ENCODE data around the gene PFKM. TPM values are rescaled to one million over a fixed set of nuclear protein-coding genes. Genes with fewer than 3 reads are reported as not detected.

Gene PFKM
- total and polyA plus RNA-seq, 9 of the 15 experiments (the other 6 are each of a cell fraction or from before 2014, with no cell fraction given): 16.5 to 39.9 (median 31.7) TPM

DNA sequence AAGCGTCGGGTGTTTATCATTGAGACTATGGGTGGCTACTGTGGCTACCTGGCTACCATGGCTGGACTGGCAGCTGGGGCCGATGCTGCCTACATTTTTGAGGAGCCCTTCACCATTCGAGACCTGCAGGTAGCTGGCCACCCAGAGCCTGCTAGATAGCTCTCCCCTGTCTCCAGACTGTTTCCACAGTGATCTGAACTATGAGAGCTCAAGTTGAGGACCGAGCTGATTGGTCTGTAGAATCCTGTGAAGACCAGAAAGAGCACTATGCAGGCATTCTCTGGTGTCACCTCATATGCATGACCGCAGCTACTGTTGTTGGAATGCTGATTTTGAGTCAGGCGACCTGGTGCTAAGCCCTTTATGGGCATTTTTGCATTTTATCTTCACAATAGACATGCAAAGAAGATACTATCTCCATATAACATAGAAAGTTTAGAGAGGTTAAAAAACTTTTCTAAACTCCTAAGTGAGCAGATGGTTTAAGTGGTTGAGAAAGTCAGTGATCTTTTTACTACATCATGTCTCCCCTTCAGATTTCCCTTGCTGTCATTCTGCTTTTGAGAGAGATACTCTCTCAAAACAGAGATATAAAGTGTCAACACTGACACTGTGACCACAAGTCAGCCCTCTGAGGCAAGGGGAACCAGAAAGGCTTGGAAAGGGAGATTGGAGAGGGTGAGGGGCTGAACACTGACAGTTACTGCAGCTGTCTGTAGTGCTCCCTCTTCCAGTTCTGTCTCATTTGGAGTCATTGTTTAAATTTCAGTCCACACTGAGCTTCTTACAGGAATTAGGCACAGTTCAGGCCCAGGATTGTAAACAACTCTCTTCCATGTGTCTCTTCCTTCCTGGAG is 23.9 kb downstream of the PFKM start:
- no peak for FAIRE-seq
- 71% methylated on average over 7 of the region's 7 CpGs for WGBS (ENCODE audit: insufficient coverage, low coverage, missing lambda C conversion rate)

DNA sequence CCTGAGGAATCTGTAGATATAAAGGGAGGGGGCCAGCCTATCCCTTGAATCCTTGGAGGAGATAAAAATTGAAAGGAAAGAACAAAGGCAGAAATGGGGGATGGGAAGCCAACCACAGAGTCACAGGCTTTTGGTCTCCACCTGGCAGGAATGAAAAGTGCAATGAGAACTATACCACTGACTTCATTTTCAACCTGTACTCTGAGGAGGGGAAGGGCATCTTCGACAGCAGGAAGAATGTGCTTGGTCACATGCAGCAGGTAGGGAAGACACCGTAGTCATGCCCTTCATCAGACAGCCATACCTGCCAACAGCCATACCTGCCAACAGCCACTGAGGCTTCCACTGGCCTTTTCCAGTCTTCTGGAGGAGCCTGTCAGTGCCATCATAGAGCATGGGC is 24.7 kb downstream of the PFKM start:
- H3K4me2 ChIP-seq (ENCODE audit: insufficient read depth, low read length): no peak overlapping the region
- WGBS (ENCODE audit: insufficient coverage, low coverage, missing lambda C conversion rate): 83% methylated on average over 2 of the region's 2 CpGs
- no TSS peak for BruUV-seq (replicated peaks)
- no peaks in the 10 kb centered on the region for H3K79me2 ChIP-seq (ENCODE audit: control insufficient read depth, insufficient read depth, low read length)
- no peak overlapping the region for H2AFZ ChIP-seq (ENCODE audit: low read depth, low read length)
- FAIRE-seq (no peak), DNase-seq (ENCODE audit: extremely low read depth in 1 of 4, low spot score in 3 of 4) (peak in 1 of 4 experiments; percentile 25), ATAC-seq (no peak)
- H3K9me1 ChIP-seq (ENCODE audit: control insufficient read depth, insufficient read depth, low read length): no peaks in the 10 kb centered on the region
- no peak overlapping the region for H3K9ac ChIP-seq (ENCODE audit: insufficient read depth in 1 of 2, low read depth in 2 of 2, low read length in 2 of 2)
- no peak overlapping the region for H3K27ac ChIP-seq (ENCODE audit: extremely low read depth, low read depth, low read length)
- intact Hi-C loops (cut with micrococcal nuclease): no loop called here
- CTCF ChIA-PET (ENCODE audit: low intra/inter-chr PET ratio): no interaction called here
- H3K27me3 ChIP-seq (ENCODE audit: control insufficient read depth in 2 of 2, insufficient read depth in 2 of 2, low read length in 2 of 2): no peaks in the 10 kb centered on the region
- POLR2A ChIA-PET: interaction anchor here (0.7 kb wide), 1 partner anchor 9 kb away, joined by 4 read pairs; no protein-coding TSS in a partner anchor
- in situ Hi-C loops (cut with MboI): no loop called here
- no peak overlapping the region for H3K4me3 ChIP-seq
- H4K20me1 ChIP-seq (replicated peaks; ENCODE audit: control insufficient read depth, insufficient read depth, low read length): no peaks in the 10 kb centered on the region
- H3K9me3 ChIP-seq (replicated peaks; ENCODE audit: control insufficient read depth, insufficient read depth, low read depth, low read length): no peaks in the 10 kb centered on the region
- H3K36me3 ChIP-seq (ENCODE audit: control insufficient read depth, insufficient read depth, low read length): peaks cover 77% of the 10 kb centered on the region; the same call in 2 of the 3 replicates
- peaks cover 0 to 4% of the 10 kb centered on the region in 2 experiments; a peak in 1 of 5 replicates for H3K4me1 ChIP-seq (replicated peaks in 1 of 2; ENCODE audit: control insufficient read depth in 2 of 2, insufficient read depth in 2 of 2, low read length in 2 of 2)
- TF ChIP-seq NCOR1 (IDR thresholded peaks at IDR 0.05) (no peak), ZNF696 (CRISPR knock-in tag; conservative IDR thresholded peaks at IDR 0.05) (no peak), EGR1 (conservative IDR thresholded peaks at IDR 0.05) (no peak), ZC3H4 (CRISPR knock-in tag; IDR thresholded peaks at IDR 0.05; ENCODE audit: borderline replicate concordance) (no peak), MYC (IDR thresholded peaks at IDR 0.05; ENCODE audit: low read depth, low read length) (no peak), MYC (CRISPR knock-in tag; IDR thresholded peaks at IDR 0.05; ENCODE audit: borderline replicate concordance, low read depth) (no peak), TEAD2 (tag; IDR thresholded peaks at IDR 0.05) (no peak), RFX5 (IDR thresholded peaks at IDR 0.05; ENCODE audit: low read depth, low read length) (no peak), ZNF41 (CRISPR knock-in tag; conservative IDR thresholded peaks at IDR 0.05) (no peak)
- TF ChIP-seq, protein P1, sequence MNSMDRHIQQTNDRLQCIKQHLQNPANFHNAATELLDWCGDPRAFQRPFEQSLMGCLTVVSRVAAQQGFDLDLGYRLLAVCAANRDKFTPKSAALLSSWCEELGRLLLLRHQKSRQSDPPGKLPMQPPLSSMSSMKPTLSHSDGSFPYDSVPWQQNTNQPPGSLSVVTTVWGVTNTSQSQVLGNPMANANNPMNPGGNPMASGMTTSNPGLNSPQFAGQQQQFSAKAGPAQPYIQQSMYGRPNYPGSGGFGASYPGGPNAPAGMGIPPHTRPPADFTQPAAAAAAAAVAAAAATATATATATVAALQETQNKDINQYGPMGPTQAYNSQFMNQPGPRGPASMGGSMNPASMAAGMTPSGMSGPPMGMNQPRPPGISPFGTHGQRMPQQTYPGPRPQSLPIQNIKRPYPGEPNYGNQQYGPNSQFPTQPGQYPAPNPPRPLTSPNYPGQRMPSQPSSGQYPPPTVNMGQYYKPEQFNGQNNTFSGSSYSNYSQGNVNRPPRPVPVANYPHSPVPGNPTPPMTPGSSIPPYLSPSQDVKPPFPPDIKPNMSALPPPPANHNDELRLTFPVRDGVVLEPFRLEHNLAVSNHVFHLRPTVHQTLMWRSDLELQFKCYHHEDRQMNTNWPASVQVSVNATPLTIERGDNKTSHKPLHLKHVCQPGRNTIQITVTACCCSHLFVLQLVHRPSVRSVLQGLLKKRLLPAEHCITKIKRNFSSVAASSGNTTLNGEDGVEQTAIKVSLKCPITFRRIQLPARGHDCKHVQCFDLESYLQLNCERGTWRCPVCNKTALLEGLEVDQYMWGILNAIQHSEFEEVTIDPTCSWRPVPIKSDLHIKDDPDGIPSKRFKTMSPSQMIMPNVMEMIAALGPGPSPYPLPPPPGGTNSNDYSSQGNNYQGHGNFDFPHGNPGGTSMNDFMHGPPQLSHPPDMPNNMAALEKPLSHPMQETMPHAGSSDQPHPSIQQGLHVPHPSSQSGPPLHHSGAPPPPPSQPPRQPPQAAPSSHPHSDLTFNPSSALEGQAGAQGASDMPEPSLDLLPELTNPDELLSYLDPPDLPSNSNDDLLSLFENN (IDR thresholded peaks at IDR 0.05; ENCODE audit: low read depth in 2 of 2, low read length in 2 of 2): no peak

More for the DNA sequence above, 23.9 kb downstream of the PFKM start:
- Histone ChIP-seq H3K79me2 (ENCODE audit: control insufficient read depth, insufficient read depth, low read length) (no peaks in the 10 kb centered on the region), H2AFZ (ENCODE audit: low read depth, low read length) (no peak overlapping the region), H4K20me1 (replicated peaks; ENCODE audit: control insufficient read depth, insufficient read depth, low read length) (no peaks in the 10 kb centered on the region), H3K4me2 (ENCODE audit: insufficient read depth, low read length) (no peak overlapping the region), H3K27ac (ENCODE audit: extremely low read depth, low read depth, low read length) (no peak overlapping the region), H3K36me3 (ENCODE audit: control insufficient read depth, insufficient read depth, low read length) (peaks cover 74% of the 10 kb centered on the region; the same call in 2 of the 3 replicates), H3K27me3 (ENCODE audit: control insufficient read depth in 2 of 2, insufficient read depth in 2 of 2, low read length in 2 of 2) (no peaks in the 10 kb centered on the region), H3K9ac (ENCODE audit: insufficient read depth in 1 of 2, low read depth in 2 of 2, low read length in 2 of 2) (no peak overlapping the region), H3K9me1 (ENCODE audit: control insufficient read depth, insufficient read depth, low read length) (no peaks in the 10 kb centered on the region), H3K4me3 (no peak overlapping the region), H3K4me1 (replicated peaks in 1 of 2; ENCODE audit: control insufficient read depth in 2 of 2, insufficient read depth in 2 of 2, low read length in 2 of 2) (peaks cover 0 to 4% of the 10 kb centered on the region in 2 experiments; a peak in 1 of 5 replicates), H3K9me3 (replicated peaks; ENCODE audit: control insufficient read depth, insufficient read depth, low read depth, low read length) (no peaks in the 10 kb centered on the region)
- intact Hi-C loops (cut with micrococcal nuclease) (no loop called here), in situ Hi-C loops (cut with MboI) (no loop called here)
- ATAC-seq (no peak), DNase-seq (ENCODE audit: extremely low read depth in 1 of 4, low spot score in 3 of 4) (no peak)
- TF ChIP-seq MAFG (tag; conservative IDR thresholded peaks at IDR 0.05) (no peak), KDM1A (IDR thresholded peaks at IDR 0.05) (no peak), NELFE (IDR thresholded peaks at IDR 0.05; ENCODE audit: insufficient read depth, insufficient read length) (no peak), TBL1XR1 (IDR thresholded peaks at IDR 0.05; ENCODE audit: low read length in 2 of 2) (no peak), TCF3 (CRISPR knock-in tag; IDR thresholded peaks at IDR 0.05) (no peak)
- CTCF ChIA-PET (ENCODE audit: low intra/inter-chr PET ratio): no interaction called here
- BruUV-seq (replicated peaks): no TSS peak
- POLR2A ChIA-PET: interaction anchor here (0.6 to 1.7 kb wide), 2 partner anchors 14 to 730 kb away, joined by 3 to 8 read pairs; partner anchors contain the start of gene ASB8
